MG63 (cell line): ENCODE measurements around the gene C2CD4B. TPM values are rescaled to one million over a fixed set of nuclear protein-coding genes. Genes with fewer than 3 reads are reported as not detected.

ENCODE experiments used
- DNase-seq: peaks from one replicate; pipeline ENCODE4 v3.0.0-alpha.2; 2020
- H3K27me3 ChIP-seq: fragments of 250-450 bp; sonication (Bioruptor Pico); 2 replicates; pipeline ENCODE4 v1.5.1; 2020; ENCODE audit warnings: mild to moderate bottlenecking, moderate library complexity
- H3K36me3 ChIP-seq: fragments of 250-450 bp; sonication (Bioruptor Pico); 2 replicates; pipeline ENCODE4 v1.5.1; 2020; ENCODE audit warnings: mild to moderate bottlenecking, moderate library complexity
- H3K4me3 ChIP-seq: fragments of 250-450 bp; sonication (Bioruptor Pico); 2 replicates; pipeline ENCODE4 v1.5.1; 2020; ENCODE audit warnings: mild to moderate bottlenecking, moderate library complexity
- H3K9me3 ChIP-seq: fragments of 250-450 bp; sonication (Bioruptor Pico); 2 replicates; pipeline ENCODE4 v1.5.1; 2020; ENCODE audit warnings: mild to moderate bottlenecking, moderate library complexity
- total RNA-seq: library from RNA; depleted of rRNA; stranded (reverse); fragments of >200 nt; shearing (Covaris generic); gene quantifications from 2 replicates; pipeline ENCODE4 v1.2.3, GENCODE V29; 2014; ENCODE audit warnings: low replicate concordance; rRNA removed

C2CD4B gene
- not detected in 2 replicates for total RNA-seq

DNA sequence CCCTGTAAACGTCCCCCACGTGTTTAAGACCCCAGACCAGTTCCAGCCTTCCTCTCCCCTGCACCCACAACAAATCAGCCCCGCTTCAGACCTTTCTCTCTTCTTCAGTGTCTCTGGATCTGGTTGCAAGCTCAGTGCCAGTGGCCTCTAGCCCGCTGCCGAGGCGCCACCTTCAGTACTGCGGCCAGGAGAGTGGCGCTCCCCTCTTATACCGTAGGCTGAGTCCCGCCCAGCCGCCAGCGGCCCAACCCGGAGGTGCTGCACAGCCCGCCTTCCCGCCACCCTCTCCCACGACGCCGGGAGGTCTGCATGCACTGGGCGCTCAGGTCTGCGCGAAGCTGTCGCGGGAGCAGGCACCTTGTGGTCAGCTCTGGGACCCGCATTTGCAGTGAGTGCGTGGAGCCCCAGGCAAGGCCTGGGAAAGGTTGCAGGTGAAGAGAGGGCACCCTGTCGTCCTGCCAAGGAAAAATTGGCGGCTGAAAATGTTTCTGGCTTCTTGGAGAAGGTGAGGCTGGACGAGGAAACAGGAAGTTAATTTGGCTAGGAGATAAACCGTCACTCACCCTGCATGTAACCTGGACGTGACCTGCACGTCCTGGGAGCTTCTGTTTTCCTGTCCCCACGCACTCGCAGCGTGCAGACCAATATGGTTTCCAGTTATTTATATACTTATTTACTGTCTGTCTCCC is at the start of gene C2CD4B:
Gene C2CD4B (minus strand): TSS at position 182 of the 689 bp plus-strand sequence. CDS start 301 bp downstream, outside the sequence.
- no peaks in the 10 kb centered on the region for H3K9me3 ChIP-seq
- no peaks in the 10 kb centered on the region for H3K36me3 ChIP-seq
- DNase-seq, result peak; percentile 6
- H3K4me3 ChIP-seq, result peak within 1 kb of the TSS; percentile 35
- H3K27me3 ChIP-seq, result peaks cover 11% of the 10 kb centered on the region; the same call in 1 of the 2 replicates

GRCh38 chr15:62212741-62213140 is 47.7 kb upstream of the C2CD4B start:
- DNase-seq, result no peak
- H3K36me3 ChIP-seq, result no peaks in the 10 kb centered on the region
- no peaks in the 10 kb centered on the region; the same call in 1 of the 2 replicates for H3K27me3 ChIP-seq
- peaks cover 23% of the 10 kb centered on the region for H3K9me3 ChIP-seq
- no peak overlapping the region for H3K4me3 ChIP-seq

DNA sequence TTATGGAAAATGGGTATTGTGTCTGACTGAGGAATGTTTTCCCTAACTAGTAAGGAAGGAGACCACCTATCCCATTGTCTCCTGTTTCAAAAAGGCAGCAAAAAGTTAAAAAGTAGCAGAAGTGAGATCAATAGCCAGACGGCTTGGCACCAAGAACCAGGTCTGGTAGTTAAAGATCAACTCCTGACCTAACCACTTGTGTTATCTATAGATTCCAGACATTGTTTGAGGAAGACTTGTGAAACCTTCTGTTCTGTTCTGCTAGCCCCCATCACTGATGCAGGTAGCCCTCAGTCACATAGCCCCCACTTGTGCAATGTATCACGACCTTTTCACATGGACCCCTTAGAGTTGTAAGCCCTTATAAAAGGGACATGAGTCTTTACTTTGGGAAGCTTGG is 46.3 kb upstream of the C2CD4B start:
- Histone ChIP-seq H3K27me3 (no peaks in the 10 kb centered on the region; the same call in 1 of the 2 replicates), H3K36me3 (no peaks in the 10 kb centered on the region), H3K4me3 (no peak overlapping the region), H3K9me3 (peaks cover 16% of the 10 kb centered on the region)
- DNase-seq, result no peak

- Histone ChIP-seq H3K4me3 (no peak overlapping the region), H3K36me3 (no peaks in the 10 kb centered on the region), H3K27me3 (no peaks in the 10 kb centered on the region), H3K9me3 (peaks cover 12% of the 10 kb centered on the region)
- DNase-seq, result no peak
These were observed 44.7 kb upstream of the C2CD4B start for GRCh38 chr15:62209821-62210220.

DNA sequence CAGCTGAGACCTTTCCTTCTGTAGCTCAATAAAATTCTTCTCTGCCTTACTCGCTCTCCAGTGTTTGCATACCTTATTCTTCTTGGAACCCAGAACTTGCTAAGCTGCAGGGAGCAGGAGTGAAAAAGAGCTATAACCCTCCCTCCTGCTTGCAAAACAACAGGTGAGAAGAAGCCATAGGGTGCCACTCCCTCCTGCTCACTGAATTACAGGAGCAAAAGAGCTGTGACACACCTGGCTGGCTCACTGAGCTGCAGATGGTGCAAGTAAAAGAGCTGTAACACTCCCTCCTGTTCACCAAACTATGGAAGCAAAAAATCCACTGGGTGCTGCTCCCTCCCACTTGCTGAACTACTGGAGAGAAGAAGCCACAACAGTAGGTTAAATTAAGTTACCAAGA is 44.2 kb upstream of the C2CD4B start:
- no peaks in the 10 kb centered on the region for H3K27me3 ChIP-seq
- H3K9me3 ChIP-seq, result peaks cover 12% of the 10 kb centered on the region
- DNase-seq, result no peak
- no peaks in the 10 kb centered on the region for H3K36me3 ChIP-seq
- no peak overlapping the region for H3K4me3 ChIP-seq

- H3K27me3 ChIP-seq, result no peaks in the 10 kb centered on the region
- no peak for DNase-seq
- H3K36me3 ChIP-seq, result no peaks in the 10 kb centered on the region
- H3K9me3 ChIP-seq, result peaks cover 12% of the 10 kb centered on the region
- H3K4me3 ChIP-seq, result no peak overlapping the region
These were observed 43.8 kb upstream of the C2CD4B start for GRCh38 chr15:62208884-62209283.

DNA sequence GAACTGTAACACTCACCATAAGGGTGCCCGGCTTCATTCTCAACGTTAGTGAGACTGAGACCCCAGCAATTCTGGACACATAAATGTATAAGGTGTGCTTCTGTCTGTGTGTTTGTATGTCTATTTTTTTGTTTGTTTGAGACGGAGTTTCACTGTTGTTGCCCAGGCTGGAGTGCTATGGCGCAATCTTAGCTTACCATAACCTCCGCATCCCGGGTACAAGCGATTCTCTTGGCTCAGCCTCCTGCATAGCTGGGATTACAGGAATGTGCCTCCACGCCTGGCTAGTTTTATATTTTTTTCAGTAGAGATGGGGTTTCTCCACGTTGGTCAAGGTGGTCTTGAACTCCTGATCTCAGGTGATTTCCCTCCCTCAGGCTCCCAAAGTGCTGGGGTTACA is 43.3 kb upstream of the C2CD4B start:
- H3K27me3 ChIP-seq, result no peaks in the 10 kb centered on the region
- peaks cover 12% of the 10 kb centered on the region for H3K9me3 ChIP-seq
- H3K4me3 ChIP-seq, result no peak overlapping the region
- H3K36me3 ChIP-seq, result no peaks in the 10 kb centered on the region
- no peak for DNase-seq

GRCh38 chr15:62190675-62191074 is 25.6 kb upstream of the C2CD4B start:
- Histone ChIP-seq H3K4me3 (no peak overlapping the region), H3K27me3 (peaks cover 24% of the 10 kb centered on the region), H3K36me3 (no peaks in the 10 kb centered on the region), H3K9me3 (no peaks in the 10 kb centered on the region)
- no peak for DNase-seq

GRCh38 chr15:62190274-62190673 is 25.2 kb upstream of the C2CD4B start:
- DNase-seq, result no peak
- H3K4me3 ChIP-seq, result no peak overlapping the region
- H3K27me3 ChIP-seq, result peaks cover 24% of the 10 kb centered on the region
- no peaks in the 10 kb centered on the region for H3K9me3 ChIP-seq
- no peaks in the 10 kb centered on the region for H3K36me3 ChIP-seq

GRCh38 chr15:62188744-62189143 is 23.7 kb upstream of the C2CD4B start:
- H3K36me3 ChIP-seq, result no peaks in the 10 kb centered on the region
- peaks cover 23% of the 10 kb centered on the region for H3K27me3 ChIP-seq
- H3K9me3 ChIP-seq, result no peaks in the 10 kb centered on the region
- no peak overlapping the region for H3K4me3 ChIP-seq
- no peak for DNase-seq

DNA sequence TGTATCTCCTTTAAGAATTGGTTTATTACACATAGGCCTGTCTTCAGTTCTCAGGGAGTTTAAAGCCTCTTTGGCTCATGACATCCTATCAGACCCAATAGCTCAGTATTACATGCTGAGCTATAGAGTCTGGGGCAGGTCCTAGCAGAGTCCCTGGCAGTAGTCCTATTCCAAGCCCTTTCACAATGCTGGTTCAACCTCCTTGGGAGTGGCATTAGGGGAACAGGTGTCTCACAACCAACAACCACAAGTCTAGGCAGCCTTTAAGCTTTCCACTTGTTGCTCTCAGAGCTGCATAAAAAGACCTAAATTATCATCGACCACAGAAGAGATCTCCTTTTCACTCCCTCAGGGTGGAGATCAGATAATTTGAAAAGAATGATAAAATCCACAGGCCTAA is 22.8 kb upstream of the C2CD4B start:
- Histone ChIP-seq H3K36me3 (no peaks in the 10 kb centered on the region), H3K27me3 (peaks cover 14% of the 10 kb centered on the region), H3K4me3 (no peak overlapping the region), H3K9me3 (no peaks in the 10 kb centered on the region)
- no peak for DNase-seq

DNA sequence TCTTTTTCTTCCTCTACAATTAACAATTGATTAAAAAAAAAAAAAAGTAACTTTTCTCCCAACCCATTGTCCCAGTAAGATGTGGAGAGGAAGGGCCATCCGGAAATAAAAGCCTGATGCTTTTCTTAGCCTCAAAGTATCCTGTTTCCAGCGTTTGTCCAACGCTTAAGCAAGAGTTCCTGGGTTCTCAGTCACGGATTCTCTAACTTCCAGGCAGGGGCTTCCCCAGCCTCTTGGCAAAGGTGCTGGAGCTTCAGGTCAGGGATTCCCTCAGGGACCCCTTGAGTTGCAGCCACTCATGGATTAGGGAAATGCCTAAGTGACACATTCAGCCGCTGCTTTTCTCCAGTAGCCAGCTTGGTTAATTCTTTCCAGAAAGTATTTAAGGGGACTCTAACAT is 22.3 kb upstream of the C2CD4B start:
- DNase-seq, result no peak
- peaks cover 9% of the 10 kb centered on the region for H3K27me3 ChIP-seq
- no peaks in the 10 kb centered on the region for H3K9me3 ChIP-seq
- H3K36me3 ChIP-seq, result no peaks in the 10 kb centered on the region
- no peak overlapping the region for H3K4me3 ChIP-seq

- Histone ChIP-seq H3K36me3 (no peaks in the 10 kb centered on the region), H3K9me3 (no peaks in the 10 kb centered on the region), H3K27me3 (peaks cover 9% of the 10 kb centered on the region; the same call in 1 of the 2 replicates), H3K4me3 (no peak overlapping the region)
- no peak for DNase-seq
These were observed 21.5 kb upstream of the C2CD4B start for GRCh38 chr15:62186578-62186977.

- Histone ChIP-seq H3K4me3 (no peak overlapping the region), H3K27me3 (no peaks in the 10 kb centered on the region), H3K36me3 (no peaks in the 10 kb centered on the region), H3K9me3 (0 out of 2 replicates have a peak, but pooled peaks cover 2% of the 10 kb centered on the region)
- no peak for DNase-seq
These were observed 18.0 kb upstream of the C2CD4B start for GRCh38 chr15:62183130-62183529.

GRCh38 chr15:62173215-62173614 is 8.1 kb upstream of the C2CD4B start:
- DNase-seq, result peak; percentile 15
- H3K27me3 ChIP-seq, result no peaks in the 10 kb centered on the region; the same call in 1 of the 2 replicates

DNA sequence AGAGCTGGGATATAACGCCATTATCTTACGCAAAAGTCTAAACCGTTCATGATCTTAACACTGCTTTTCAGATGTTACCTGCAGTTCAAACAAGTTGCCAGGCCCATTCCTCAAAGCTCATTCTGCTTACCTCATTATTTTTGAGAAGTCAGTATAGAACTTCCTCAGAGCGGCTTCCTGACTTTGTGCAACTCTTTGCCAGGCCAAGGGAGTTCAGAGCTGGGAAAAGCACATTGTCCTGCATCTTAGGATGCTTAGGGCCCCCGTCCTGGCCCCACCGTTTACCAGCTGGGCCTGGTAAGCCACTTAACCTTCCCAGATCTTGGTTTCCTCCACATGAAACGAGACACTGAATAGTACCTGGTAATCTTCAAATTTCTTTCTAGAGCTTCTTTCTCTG is 6.8 kb upstream of the C2CD4B start:
- Histone ChIP-seq H3K36me3 (no peaks in the 10 kb centered on the region), H3K4me3 (no peak overlapping the region), H3K9me3 (no peaks in the 10 kb centered on the region), H3K27me3 (no peaks in the 10 kb centered on the region; the same call in 1 of the 2 replicates)
- no peak for DNase-seq

More at GRCh38 chr15:62173215-62173614, 8.1 kb upstream of the C2CD4B start:
- H3K9me3 ChIP-seq, result no peaks in the 10 kb centered on the region
- no peaks in the 10 kb centered on the region for H3K36me3 ChIP-seq
- H3K4me3 ChIP-seq, result no peak overlapping the region

- H3K36me3 ChIP-seq, result no peaks in the 10 kb centered on the region
- no peak for DNase-seq
- H3K27me3 ChIP-seq, result peaks cover 11% of the 10 kb centered on the region; the same call in 1 of the 2 replicates
- no peaks in the 10 kb centered on the region for H3K9me3 ChIP-seq
- H3K4me3 ChIP-seq, result no peak overlapping the region
These were observed 799 bp upstream of the C2CD4B start for GRCh38 chr15:62165793-62166375.
